Myocyte (in vitro differentiated cells): ENCODE results near the gene OGDH. TPM values are rescaled to one million over a fixed set of nuclear protein-coding genes. Genes with fewer than 3 reads are reported as not detected.
A peak's percentile ranks its signal among the peaks of the same experiment; 100 is the strongest.
"Not testable (repeated sequence)": the region's sequence is repeated elsewhere in the genome, so short reads cannot be mapped to it uniquely, and the experiment has no call there.

ENCODE experiments used
- DNase-seq: peaks from one replicate; pipeline ENCODE4 v3.0.0-alpha.2; 2012; ENCODE audit warnings: low read depth
- polyA plus RNA-seq: library from polyadenylated mRNA; unstranded; fragments of >200 nt; gene quantifications from one replicate; pipeline ENCODE4 v1.2.1, GENCODE V29; 2012; ENCODE audit warnings: missing spikeins
- total RNA-seq: library from RNA; depleted of rRNA; stranded (reverse); fragments of >200 nt; gene quantifications from 2 replicates; pipeline ENCODE4 v1.2.3, GENCODE V29; 2014

Gene OGDH
- 172 and 183 TPM in 2 replicates for total RNA-seq
- 86.7 TPM for polyA plus RNA-seq

- DNase-seq = peak; percentile 100
These were observed at the start of gene OGDH for GRCh38 chr7:44606341-44607140. Gene OGDH, plus strand, starts transcription at chr7:44606627. Its CDS starts 17,717 bp downstream, at chr7:44624344.

- no peak for DNase-seq
These were observed 48.9 kb upstream of the OGDH start for GRCh38 chr7:44557485-44557884.

GRCh38 chr7:44559485-44559884 lies 46.9 kb upstream of the OGDH start:
- DNase-seq = no peak

GRCh38 chr7:44561481-44561880 lies 44.9 kb upstream of the OGDH start:
- DNase-seq = no peak

- DNase-seq = peak; percentile 79
These were observed 44.3 kb upstream of the OGDH start for GRCh38 chr7:44561962-44562621.

GRCh38 chr7:44562622-44562962 lies 43.8 kb upstream of the OGDH start:
- not testable (repeated sequence) for DNase-seq

- DNase-seq = no peak
These were observed 43.2 kb upstream of the OGDH start for GRCh38 chr7:44563171-44563679.

- DNase-seq = no peak
These were observed 41.8 kb upstream of the OGDH start for GRCh38 chr7:44564606-44565005.

GRCh38 chr7:44565097-44565794 lies 41.2 kb upstream of the OGDH start:
- peak; percentile 81 for DNase-seq

GRCh38 chr7:44565795-44566559 lies 40.5 kb upstream of the OGDH start:
- no peak for DNase-seq

GRCh38 chr7:44566680-44567079 lies 39.7 kb upstream of the OGDH start:
- DNase-seq = no peak

- no peak for DNase-seq
These were observed 38.5 kb upstream of the OGDH start for GRCh38 chr7:44567884-44568283.

GRCh38 chr7:44568771-44569560 lies 37.5 kb upstream of the OGDH start:
- DNase-seq = no peak

GRCh38 chr7:44569959-44570358 lies 36.5 kb upstream of the OGDH start:
- DNase-seq = no peak

GRCh38 chr7:44572771-44573170 lies 33.7 kb upstream of the OGDH start:
- no peak for DNase-seq

- peak; percentile 99 for DNase-seq
These were observed 32.8 kb upstream of the OGDH start, which contains the start of gene DDX56 for GRCh38 chr7:44573464-44574286. Gene DDX56, minus strand, starts transcription at chr7:44573908. Its CDS starts 13 bp downstream, at chr7:44573895.

GRCh38 chr7:44574287-44574872 lies 32.0 kb upstream of the OGDH start:
- no peak for DNase-seq

- no peak for DNase-seq
These were observed 31.4 kb upstream of the OGDH start for GRCh38 chr7:44575054-44575453.

GRCh38 chr7:44576228-44576627 lies 30.2 kb upstream of the OGDH start:
- no peak for DNase-seq
